Calu3 (cell line): ENCODE data around the gene ZSWIM3. TPM values are rescaled to one million over a fixed set of nuclear protein-coding genes. Genes with fewer than 3 reads are reported as not detected.
A peak's percentile ranks its signal among the peaks of the same experiment; 100 is the strongest.

Experiments used
- Bru-seq: library from RNA; stranded (reverse); fragments of 400-500 nt; gene quantifications from one replicate; lab custom pipeline; 2021; lab: Mats Ljungman, UMichigan
- BruChase-seq, 2 experiments: library from RNA; stranded (reverse); fragments of 400-500 nt; gene quantifications; one replicate each; lab custom pipeline; 2021; lab: Mats Ljungman, UMichigan
- BruUV-seq: library from RNA; stranded (reverse); fragments of 400-500 nt; replicated peaks from 2 replicates; lab custom pipeline; 2021; lab: Mats Ljungman, UMichigan
- CTCF ChIA-PET: fragments of 300-600 bp; sonication (Branson Sonifier 250); formaldehyde crosslinking; loops from one replicate; lab custom pipeline; 2022; ENCODE audit warnings: antibody characterized with exemption; lab: Charles Lee
- DNase-seq: peaks from one replicate; pipeline ENCODE4 v3.0.0; 2022
- H3K27ac Mint-ChIP-seq: one replicate; pipeline ENCODE4 v1.8.0; 2022; ENCODE audit warnings: mixed read lengths; ENCODE audit not compliant: unreplicated experiment
- H3K27me3 Mint-ChIP-seq: one replicate; pipeline ENCODE4 v1.8.0; 2022; ENCODE audit warnings: mixed read lengths; ENCODE audit not compliant: unreplicated experiment
- H3K36me3 Mint-ChIP-seq: one replicate; pipeline ENCODE4 v1.8.0; 2022; ENCODE audit warnings: mild to moderate bottlenecking, moderate library complexity, mixed read lengths; ENCODE audit not compliant: insufficient read depth, unreplicated experiment
- H3K4me1 Mint-ChIP-seq: one replicate; pipeline ENCODE4 v1.8.0; 2022; ENCODE audit warnings: mild to moderate bottlenecking, low read depth, mixed read lengths; ENCODE audit not compliant: unreplicated experiment
- H3K4me3 Mint-ChIP-seq: one replicate; pipeline ENCODE4 v1.8.0; 2022; ENCODE audit warnings: mild to moderate bottlenecking, low read depth, moderate library complexity, mixed read lengths; ENCODE audit not compliant: unreplicated experiment
- H3K9me3 Mint-ChIP-seq: one replicate; pipeline ENCODE4 v1.8.0; 2022; ENCODE audit warnings: low read depth, mixed read lengths; ENCODE audit not compliant: unreplicated experiment
- intact Hi-C: fragments of 100-400 bp; cut with micrococcal nuclease; formaldehyde crosslinking; loops from one replicate; pipeline ENCODE4 v1.10.0; 2022; ENCODE audit not compliant: unreplicated experiment
- long read RNA-seq: library from polyadenylated mRNA; stranded (forward); transcript quantifications from one replicate; pipeline ENCODE4 v2.0.0, GENCODE V29; 2022
- total RNA-seq: library from RNA; stranded (reverse); gene quantifications from 2 replicates; pipeline ENCODE4 v1.2.3, GENCODE V29; 2022
- TF ChIP-seq, protein P1 (sequence below): fragments of 200-600 bp; IDR thresholded peaks from one replicate; pipeline ENCODE4 v1.8.0; 2022; ENCODE audit warnings: antibody characterized with exemption; ENCODE audit not compliant: unreplicated experiment

ZSWIM3 gene
- total RNA-seq (5.2 and 6.1 TPM in 2 replicates), Bru-seq, nascent RNA (percentile 52 among the genes with signal in this experiment), BruChase-seq, experiment 1, labeled RNA remaining after a 6-hour chase (percentile 48 among the genes with signal in this experiment), BruChase-seq, experiment 2, labeled RNA remaining after a 2-hour chase (percentile 48 among the genes with signal in this experiment)
- long read RNA-seq, transcript ZSWIM3-201 (2 exons, 2,773 nt): major isoform, 11 of 13 reads
- long read RNA-seq, partial matches to known transcripts: 0 of 13 reads
- long read RNA-seq, other reads (novel, unspliced or antisense): 2 of 13 reads

DNA sequence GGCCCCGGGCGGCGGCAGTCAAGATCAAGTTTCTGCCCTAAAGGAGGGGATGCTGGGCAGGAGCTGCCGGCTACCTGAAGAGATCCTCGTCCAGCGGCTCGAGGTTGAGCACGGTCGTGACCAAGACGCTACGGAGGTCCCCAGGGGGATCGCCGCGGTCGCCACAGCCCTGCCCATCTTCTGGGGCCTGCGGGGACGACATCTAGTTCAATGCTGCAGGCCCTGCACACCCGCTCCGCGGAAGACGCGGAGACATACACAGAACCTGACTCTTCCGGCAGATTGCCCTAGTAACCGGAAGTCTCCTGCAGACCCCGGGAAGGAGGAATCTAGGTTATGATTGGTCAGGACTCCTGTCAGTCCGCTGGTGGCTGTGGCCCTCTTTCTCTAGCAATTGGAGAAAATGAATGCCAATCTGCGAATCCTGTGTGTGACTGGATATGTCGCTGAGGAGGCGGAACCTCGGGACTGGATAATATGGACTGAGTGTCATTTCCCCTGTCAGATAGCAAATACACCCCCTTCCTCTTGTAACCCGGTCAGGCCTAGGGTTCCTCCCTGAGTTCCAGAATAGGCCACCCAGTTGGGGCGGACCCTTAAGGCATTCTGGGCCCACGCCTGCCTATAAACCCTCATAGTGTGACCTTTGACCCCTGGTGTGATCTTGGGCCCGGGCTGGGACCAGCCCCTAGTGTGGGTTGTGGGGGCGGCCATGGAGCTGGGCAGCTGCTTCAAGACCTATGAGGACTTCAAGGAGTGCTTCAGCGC, at the start of gene ZSWIM3, which contains the start of gene ACOT8:
Gene ZSWIM3 (plus strand): TSS at position 501 of the 768 bp plus-strand sequence. CDS start 212 bp downstream, at position 713.
Gene ACOT8 (minus strand): TSS at position 279 of the 768 bp plus-strand sequence. CDS start 77 bp downstream, at position 202.
- TF ChIP-seq, protein P1, sequence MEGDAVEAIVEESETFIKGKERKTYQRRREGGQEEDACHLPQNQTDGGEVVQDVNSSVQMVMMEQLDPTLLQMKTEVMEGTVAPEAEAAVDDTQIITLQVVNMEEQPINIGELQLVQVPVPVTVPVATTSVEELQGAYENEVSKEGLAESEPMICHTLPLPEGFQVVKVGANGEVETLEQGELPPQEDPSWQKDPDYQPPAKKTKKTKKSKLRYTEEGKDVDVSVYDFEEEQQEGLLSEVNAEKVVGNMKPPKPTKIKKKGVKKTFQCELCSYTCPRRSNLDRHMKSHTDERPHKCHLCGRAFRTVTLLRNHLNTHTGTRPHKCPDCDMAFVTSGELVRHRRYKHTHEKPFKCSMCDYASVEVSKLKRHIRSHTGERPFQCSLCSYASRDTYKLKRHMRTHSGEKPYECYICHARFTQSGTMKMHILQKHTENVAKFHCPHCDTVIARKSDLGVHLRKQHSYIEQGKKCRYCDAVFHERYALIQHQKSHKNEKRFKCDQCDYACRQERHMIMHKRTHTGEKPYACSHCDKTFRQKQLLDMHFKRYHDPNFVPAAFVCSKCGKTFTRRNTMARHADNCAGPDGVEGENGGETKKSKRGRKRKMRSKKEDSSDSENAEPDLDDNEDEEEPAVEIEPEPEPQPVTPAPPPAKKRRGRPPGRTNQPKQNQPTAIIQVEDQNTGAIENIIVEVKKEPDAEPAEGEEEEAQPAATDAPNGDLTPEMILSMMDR: no peak
- intact Hi-C loops: no loop called here
- DNase-seq: peak; percentile 99
- peak within 1 kb of the TSS; percentile 79 for H3K27ac Mint-ChIP-seq
- H3K4me1 Mint-ChIP-seq: peaks cover 38% of the 10 kb centered on the region
- H3K36me3 Mint-ChIP-seq: peaks cover 26% of the 10 kb centered on the region
- no peaks in the 10 kb centered on the region for H3K27me3 Mint-ChIP-seq
- CTCF ChIA-PET: interaction anchor here (0.6 to 1.5 kb wide), 4 partner anchors 10 to 517 kb away, joined by 3 to 6 read pairs (median 4); partner anchors contain the start of gene ZSWIM1
- H3K9me3 Mint-ChIP-seq: peaks cover 3% of the 10 kb centered on the region
- no TSS peak for BruUV-seq
- peak within 1 kb of the TSS; percentile 94 for H3K4me3 Mint-ChIP-seq

DNA sequence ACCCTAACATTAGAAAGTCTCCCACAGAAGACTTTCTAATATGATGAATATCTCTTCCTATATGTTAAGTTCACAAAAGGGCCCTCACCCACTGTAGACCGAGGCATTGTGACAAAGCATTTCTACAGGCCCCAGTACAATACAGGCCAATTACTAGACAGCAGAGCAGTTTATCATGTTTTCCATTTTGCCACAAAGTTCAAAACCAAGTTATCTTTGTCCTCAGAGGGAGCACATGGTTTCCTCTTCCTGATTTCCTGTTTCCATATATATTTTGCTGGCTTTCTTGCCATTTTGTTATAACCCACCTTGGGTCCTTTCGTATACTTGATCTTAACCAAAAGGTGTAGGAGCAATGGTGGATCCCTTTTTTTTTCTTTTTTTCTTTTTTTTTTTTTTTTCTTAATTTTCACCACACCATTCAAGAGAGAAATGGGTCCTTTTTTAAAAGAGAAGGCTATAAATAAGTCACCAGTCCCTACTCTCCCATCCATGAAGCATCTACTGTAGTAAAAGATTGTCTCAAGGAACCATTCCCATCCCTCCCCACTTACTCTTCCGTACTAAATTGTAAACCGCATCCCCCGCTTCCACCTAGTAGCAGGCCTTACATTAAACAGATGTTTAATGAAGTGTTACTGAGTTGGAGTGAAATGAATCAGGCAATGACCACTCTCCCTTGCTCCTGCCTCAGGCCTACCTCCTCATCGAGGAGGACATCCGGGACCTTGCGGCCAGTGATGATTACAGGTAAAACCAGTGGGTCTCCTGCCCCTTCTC, 47.0 kb upstream of the ZSWIM3 start:
- intact Hi-C loops: no loop called here
- Mint-ChIP-seq H3K27ac (peak overlapping the region; percentile 1), H3K9me3 (no peaks in the 10 kb centered on the region), H3K4me1 (peaks cover 24% of the 10 kb centered on the region), H3K4me3 (no peak overlapping the region), H3K27me3 (no peaks in the 10 kb centered on the region), H3K36me3 (peaks cover 49% of the 10 kb centered on the region)
- no TSS peak for BruUV-seq
- no peak for DNase-seq
- TF ChIP-seq, protein P1: no peak
- CTCF ChIA-PET: no interaction called here

DNA sequence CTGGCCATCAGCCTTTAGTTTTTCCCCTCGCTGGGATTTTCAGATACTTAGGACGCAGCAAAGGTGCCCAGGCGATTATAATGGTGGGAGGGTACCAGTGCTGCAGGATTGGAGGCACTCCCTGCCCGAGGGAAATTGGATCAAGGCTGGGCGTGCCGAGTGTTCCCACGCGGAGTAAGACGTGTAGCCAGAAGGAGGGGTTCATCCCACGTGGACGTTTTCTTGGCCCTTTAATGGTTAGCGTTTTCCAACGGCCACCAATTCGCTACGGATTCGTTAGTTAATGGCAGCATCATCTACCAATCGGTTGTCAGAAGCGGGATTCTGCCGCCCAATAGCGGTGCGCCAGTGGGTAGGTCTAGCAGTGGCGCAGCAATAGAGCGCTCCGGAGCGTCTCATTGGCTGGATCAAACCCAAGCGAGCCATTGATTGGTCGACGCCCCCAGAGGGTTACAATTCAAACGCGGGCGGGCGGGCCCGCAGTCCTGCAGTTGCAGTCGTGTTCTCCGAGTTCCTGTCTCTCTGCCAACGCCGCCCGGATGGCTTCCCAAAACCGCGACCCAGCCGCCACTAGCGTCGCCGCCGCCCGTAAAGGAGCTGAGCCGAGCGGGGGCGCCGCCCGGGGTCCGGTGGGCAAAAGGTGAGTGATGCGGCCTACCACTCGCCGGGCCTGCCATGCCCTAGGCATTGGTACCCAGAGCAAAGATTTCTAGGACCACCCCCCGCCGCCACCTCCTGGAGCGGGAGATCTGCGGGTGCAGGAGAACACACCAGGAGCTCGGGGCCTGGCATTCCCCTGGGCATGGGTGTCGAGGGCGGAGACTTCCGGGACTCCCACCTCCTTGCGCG, 45.0 kb upstream of the ZSWIM3 start, which contains the start of gene UBE2C:
Gene UBE2C (plus strand): TSS at position 488 of the 849 bp plus-strand sequence. CDS start 52 bp downstream, at position 540.
- CTCF ChIA-PET: interaction anchor here (1.6 kb wide), 1 partner anchor 11 kb away, joined by 3 read pairs; no protein-coding TSS in a partner anchor

More for the DNA sequence above, 45.0 kb upstream of the ZSWIM3 start, which contains the start of gene UBE2C:
- Mint-ChIP-seq H3K27me3 (no peaks in the 10 kb centered on the region), H3K27ac (peak within 1 kb of the TSS; percentile 93), H3K36me3 (peaks cover 63% of the 10 kb centered on the region), H3K4me3 (peak within 1 kb of the TSS; percentile 100), H3K4me1 (peaks cover 42% of the 10 kb centered on the region), H3K9me3 (no peaks in the 10 kb centered on the region)
- BruUV-seq: no TSS peak
- peak; percentile 99 for DNase-seq
- intact Hi-C loops: no loop called here
- TF ChIP-seq, protein P1: no peak
